Neural crest cell (in vitro differentiated cells): Measurements from ENCODE around the gene RNF150. TPM values are rescaled to one million over a fixed set of nuclear protein-coding genes. Genes with fewer than 3 reads are reported as not detected.

Source experiments
- DNase-seq: peaks from one replicate; pipeline ENCODE4 v3.0.0; 2021; ENCODE audit warnings: low read depth, mixed read lengths, low spot score
- H3K27ac Mint-ChIP-seq: one replicate; pipeline ENCODE4 v1.8.0; 2021; ENCODE audit warnings: mild to moderate bottlenecking, mixed read lengths; ENCODE audit not compliant: unreplicated experiment
- H3K27me3 Mint-ChIP-seq: 2 replicates; pipeline ENCODE4 v1.8.0; 2021; ENCODE audit warnings: low read depth, mild to moderate bottlenecking, mixed read lengths
- H3K36me3 Mint-ChIP-seq: 2 replicates; pipeline ENCODE4 v1.8.0; 2021; ENCODE audit warnings: low read depth, mild to moderate bottlenecking, mixed read lengths
- H3K4me1 Mint-ChIP-seq: 2 replicates; pipeline ENCODE4 v1.8.0; 2021; ENCODE audit warnings: mixed read lengths
- H3K4me3 Mint-ChIP-seq: one replicate; pipeline ENCODE4 v1.8.0; 2021; ENCODE audit warnings: mild to moderate bottlenecking, mixed read lengths
- H3K9me3 Mint-ChIP-seq: 2 replicates; pipeline ENCODE4 v1.8.0; 2021; ENCODE audit warnings: mixed read lengths
- total RNA-seq: library from RNA; stranded (reverse); gene quantifications from 2 replicates; pipeline ENCODE4 v1.2.1, GENCODE V29; 2021
- TF ChIP-seq, protein P1 (sequence below): fragments of 200-600 bp; sonication (generic); conservative IDR thresholded peaks from 2 replicates; pipeline ENCODE4 v1.5.0; 2021; ENCODE audit warnings: antibody characterized with exemption, mild to moderate bottlenecking

RNF150 gene
- total RNA-seq, 1 donor from 2014 or later = 23.3 TPM

- no peak overlapping the region for H3K27ac Mint-ChIP-seq
- peaks cover 19% of the 10 kb centered on the region for H3K36me3 Mint-ChIP-seq
- no peaks in the 10 kb centered on the region for H3K27me3 Mint-ChIP-seq
- TF ChIP-seq, protein P1, sequence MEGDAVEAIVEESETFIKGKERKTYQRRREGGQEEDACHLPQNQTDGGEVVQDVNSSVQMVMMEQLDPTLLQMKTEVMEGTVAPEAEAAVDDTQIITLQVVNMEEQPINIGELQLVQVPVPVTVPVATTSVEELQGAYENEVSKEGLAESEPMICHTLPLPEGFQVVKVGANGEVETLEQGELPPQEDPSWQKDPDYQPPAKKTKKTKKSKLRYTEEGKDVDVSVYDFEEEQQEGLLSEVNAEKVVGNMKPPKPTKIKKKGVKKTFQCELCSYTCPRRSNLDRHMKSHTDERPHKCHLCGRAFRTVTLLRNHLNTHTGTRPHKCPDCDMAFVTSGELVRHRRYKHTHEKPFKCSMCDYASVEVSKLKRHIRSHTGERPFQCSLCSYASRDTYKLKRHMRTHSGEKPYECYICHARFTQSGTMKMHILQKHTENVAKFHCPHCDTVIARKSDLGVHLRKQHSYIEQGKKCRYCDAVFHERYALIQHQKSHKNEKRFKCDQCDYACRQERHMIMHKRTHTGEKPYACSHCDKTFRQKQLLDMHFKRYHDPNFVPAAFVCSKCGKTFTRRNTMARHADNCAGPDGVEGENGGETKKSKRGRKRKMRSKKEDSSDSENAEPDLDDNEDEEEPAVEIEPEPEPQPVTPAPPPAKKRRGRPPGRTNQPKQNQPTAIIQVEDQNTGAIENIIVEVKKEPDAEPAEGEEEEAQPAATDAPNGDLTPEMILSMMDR = no peak
- peaks cover 7% of the 10 kb centered on the region for H3K9me3 Mint-ChIP-seq
- no peak overlapping the region for H3K4me3 Mint-ChIP-seq
- no peak for DNase-seq
- H3K4me1 Mint-ChIP-seq = no peaks in the 10 kb centered on the region
Measured at GRCh38 chr4:141120036-141120593, 13.2 kb downstream of the RNF150 start.

- no peak for DNase-seq
- H3K4me3 Mint-ChIP-seq = no peak overlapping the region
- TF ChIP-seq, protein P1 = no peak
- peaks cover 29% of the 10 kb centered on the region for H3K36me3 Mint-ChIP-seq
- H3K27ac Mint-ChIP-seq = no peak overlapping the region
- H3K4me1 Mint-ChIP-seq = no peaks in the 10 kb centered on the region
- no peaks in the 10 kb centered on the region for H3K27me3 Mint-ChIP-seq
- peaks cover 9% of the 10 kb centered on the region for H3K9me3 Mint-ChIP-seq
Measured at GRCh38 chr4:141119071-141119470, 14.2 kb downstream of the RNF150 start.

DNA sequence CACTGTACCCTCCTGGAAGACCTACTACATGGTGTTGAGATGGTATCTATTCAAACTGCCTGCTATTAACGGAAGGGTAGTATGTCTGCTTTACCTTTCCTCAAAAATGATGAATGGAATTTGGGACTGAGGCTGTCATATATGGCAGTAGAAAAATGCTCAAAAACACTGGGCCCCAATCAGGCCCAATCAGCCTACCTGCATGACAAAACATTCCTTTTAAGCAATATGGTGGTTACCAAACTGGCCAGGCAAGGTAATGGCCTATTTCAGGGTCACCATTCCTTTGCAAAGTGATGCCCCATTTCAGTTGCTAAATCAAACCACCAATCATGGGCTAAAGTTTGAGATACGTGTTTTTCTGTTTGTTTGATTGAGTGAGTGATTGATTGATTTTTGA lies 14.9 kb downstream of the RNF150 start:
- TF ChIP-seq, protein P1 = no peak
- no peak overlapping the region for H3K27ac Mint-ChIP-seq
- no peaks in the 10 kb centered on the region for H3K4me1 Mint-ChIP-seq

GRCh38 chr4:141117935-141118334 lies 15.3 kb downstream of the RNF150 start:
- TF ChIP-seq, protein P1 = no peak
- peaks cover 37% of the 10 kb centered on the region for H3K36me3 Mint-ChIP-seq
- DNase-seq = no peak
- H3K4me3 Mint-ChIP-seq = no peak overlapping the region
- no peak overlapping the region for H3K27ac Mint-ChIP-seq
- H3K27me3 Mint-ChIP-seq = no peaks in the 10 kb centered on the region
- no peaks in the 10 kb centered on the region for H3K4me1 Mint-ChIP-seq
- H3K9me3 Mint-ChIP-seq = peaks cover 16% of the 10 kb centered on the region

More for the DNA sequence above, 14.9 kb downstream of the RNF150 start:
- H3K9me3 Mint-ChIP-seq = peaks cover 15% of the 10 kb centered on the region
- H3K27me3 Mint-ChIP-seq = no peaks in the 10 kb centered on the region
- no peak overlapping the region for H3K4me3 Mint-ChIP-seq
- DNase-seq = no peak
- H3K36me3 Mint-ChIP-seq = peaks cover 36% of the 10 kb centered on the region

- no peaks in the 10 kb centered on the region for H3K27me3 Mint-ChIP-seq
- no peak overlapping the region for H3K4me3 Mint-ChIP-seq
- DNase-seq = no peak
- H3K4me1 Mint-ChIP-seq = no peaks in the 10 kb centered on the region
- H3K9me3 Mint-ChIP-seq = peaks cover 8% of the 10 kb centered on the region
- TF ChIP-seq, protein P1 = no peak
- peaks cover 17% of the 10 kb centered on the region for H3K36me3 Mint-ChIP-seq
- H3K27ac Mint-ChIP-seq = no peak overlapping the region
Measured at GRCh38 chr4:141109983-141110382, 23.3 kb downstream of the RNF150 start.
